GM18907 (cell line): ENCODE data around the gene CYLD.

Experiments
- ATAC-seq: cut with Tn5 transposase; IDR thresholded peaks from one replicate; pipeline ENCODE4 v1.9.1; 2021; ENCODE audit warnings: mild to moderate bottlenecking, moderate library complexity; ENCODE audit not compliant: unreplicated experiment

Gene CYLD

GRCh38 chr16:50841081-50841886, 99.4 kb downstream of the CYLD start:
- ATAC-seq, result no peak

DNA sequence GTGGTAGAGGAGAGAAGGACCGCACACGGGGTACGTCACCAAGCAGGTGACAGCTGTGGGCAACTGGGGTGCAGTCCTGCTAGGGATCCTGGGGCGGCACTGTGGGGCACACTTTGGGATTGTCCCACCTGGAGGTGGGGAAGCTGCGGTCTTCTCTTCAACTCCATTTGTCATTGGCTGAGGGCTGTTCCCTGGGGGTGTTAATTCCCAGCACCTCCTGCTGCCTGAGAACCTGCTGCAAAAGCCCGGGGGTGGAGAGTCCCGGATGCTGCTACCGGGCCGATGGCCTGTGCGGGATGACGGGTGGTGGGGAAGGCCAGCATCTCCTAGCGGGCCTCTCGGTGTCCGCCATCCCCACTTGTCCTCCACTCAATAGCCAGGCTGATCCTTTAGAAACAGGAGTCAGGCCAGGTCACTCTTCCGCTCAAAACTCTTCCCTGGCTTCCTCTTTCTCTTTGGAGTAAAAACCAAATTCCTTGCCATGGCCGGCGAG, 100.2 kb downstream of the CYLD start:
- ATAC-seq, result no peak

DNA sequence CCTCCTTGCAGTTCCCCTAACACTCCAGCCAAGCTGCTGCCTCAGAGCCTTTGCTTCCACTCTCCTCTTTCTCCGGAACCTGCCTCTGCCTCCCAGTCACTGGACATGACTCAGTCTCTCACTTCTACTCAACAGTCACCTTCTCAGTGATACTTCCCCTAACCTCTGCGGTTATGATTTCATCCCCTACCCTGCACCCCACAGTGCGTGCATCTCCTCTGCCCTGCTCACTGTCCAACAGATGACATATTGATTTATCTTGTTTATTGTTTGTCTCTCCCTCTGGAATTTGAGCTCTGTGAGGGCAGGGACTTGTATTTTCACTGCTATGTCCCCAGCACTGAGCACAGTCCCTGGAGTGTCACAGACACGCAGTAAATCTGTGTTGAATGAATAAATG, 100.7 kb downstream of the CYLD start:
- ATAC-seq, result no peak

DNA sequence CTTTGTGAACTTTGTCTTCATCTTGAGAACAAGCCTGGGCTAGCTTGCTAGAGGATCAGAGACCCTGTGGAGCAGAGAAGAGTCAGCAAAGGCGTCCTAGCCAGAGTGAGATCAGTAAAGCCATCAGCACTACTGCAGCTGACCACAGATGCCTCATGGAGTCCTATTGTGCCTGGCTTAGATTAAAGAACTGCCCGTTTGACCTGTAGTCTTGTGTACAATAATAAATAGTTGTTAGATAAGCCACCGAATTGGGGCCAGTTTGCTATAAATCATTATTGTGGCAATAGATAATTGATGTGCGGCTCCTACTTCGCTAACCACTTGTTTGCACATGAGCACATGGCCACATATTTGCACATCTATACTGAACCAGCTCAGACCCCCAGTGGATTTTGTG, 103.0 kb downstream of the CYLD start:
- no peak for ATAC-seq

- ATAC-seq, result no peak
Observed at GRCh38 chr16:50845296-50845695, 103.4 kb downstream of the CYLD start.

GRCh38 chr16:50846511-50846910, 104.6 kb downstream of the CYLD start:
- ATAC-seq, result no peak

DNA sequence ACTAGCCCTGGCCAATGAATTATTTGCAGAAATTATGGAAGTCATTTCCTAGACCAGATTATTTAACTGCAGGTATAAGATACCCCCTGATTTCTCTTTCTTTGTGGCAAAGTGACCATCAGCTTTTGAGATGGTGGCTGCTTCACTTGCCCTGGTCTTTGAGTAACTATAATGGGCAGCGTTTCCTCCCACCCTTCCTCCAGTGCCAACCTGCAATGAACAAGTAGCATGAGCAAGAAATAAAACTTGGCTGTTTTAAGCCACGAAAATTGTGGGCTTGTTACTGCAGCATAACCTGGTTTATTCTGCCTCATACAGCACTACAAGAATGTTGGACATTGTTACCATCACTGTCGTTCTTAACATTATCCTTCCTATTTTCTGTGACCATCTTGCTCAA, 105.3 kb downstream of the CYLD start:
- ATAC-seq, result no peak

DNA sequence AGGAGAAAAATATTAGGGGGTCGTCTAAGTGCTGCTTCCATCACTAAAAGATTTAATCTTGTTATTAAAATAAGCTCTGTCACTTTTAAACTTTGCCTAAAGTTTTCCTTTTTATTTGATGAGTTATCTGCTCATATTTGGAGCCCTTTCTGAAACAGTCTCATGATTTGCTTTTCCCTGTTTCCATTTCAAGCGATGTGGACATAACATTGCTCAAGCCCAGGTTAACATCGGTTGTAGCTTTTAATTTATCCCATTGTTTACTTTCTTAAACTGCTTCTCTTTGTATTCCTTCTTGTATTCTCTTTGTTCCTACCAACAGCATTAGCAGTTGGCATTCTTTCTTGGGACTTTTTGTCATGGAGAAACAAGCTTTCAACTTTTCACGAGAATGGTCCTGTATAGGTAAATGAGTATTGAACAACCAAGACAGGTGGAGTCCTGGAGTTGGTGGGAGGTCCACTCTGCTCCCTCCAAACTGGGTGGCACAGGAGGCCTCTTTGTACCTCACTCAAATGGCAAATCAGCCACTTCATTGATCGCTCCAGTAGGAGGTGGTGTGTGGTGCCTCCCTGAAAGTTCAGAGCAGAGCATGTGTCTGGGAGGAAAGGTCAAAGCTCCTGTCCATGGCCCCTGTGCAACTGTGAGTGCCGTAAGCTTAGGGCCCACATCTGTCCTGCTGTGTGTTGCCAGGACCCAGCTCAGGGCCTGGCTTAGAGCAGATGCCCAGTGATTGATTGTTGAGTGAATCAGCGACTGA, 107.0 kb downstream of the CYLD start:
- no peak for ATAC-seq
